ENCODE results near the gene HAUS7. TPM values are rescaled to one million over a fixed set of nuclear protein-coding genes. Genes with fewer than 3 reads are reported as not detected.

HAUS7 gene
- total RNA-seq, 1 experiment from 2014 or later, result 59.9 TPM

- intact Hi-C loops (cut with micrococcal nuclease; ENCODE audit: unreplicated experiment), result no loop called here
- ATAC-seq, result no peak
- Histone ChIP-seq H3K36me3 (ENCODE audit: control insufficient read depth, insufficient read depth, low read length) (no peaks in the 10 kb centered on the region), H3K27ac (ENCODE audit: low read length) (no peak overlapping the region), H3K4me1 (ENCODE audit: control insufficient read depth, insufficient read depth, low read length) (no peaks in the 10 kb centered on the region), H3K4me3 (ENCODE audit: low read depth in 2 of 2, low read length in 2 of 2) (no peak overlapping the region), H3K9me3 (ENCODE audit: control insufficient read depth, insufficient read depth, low read depth, low read length) (no peaks in the 10 kb centered on the region), H3K27me3 (ENCODE audit: control insufficient read depth, insufficient read depth, low read length) (no peaks in the 10 kb centered on the region)
- TF ChIP-seq POLR2AphosphoS5 (IDR thresholded peaks at IDR 0.05; ENCODE audit: low read depth, low read length), result no peak
- no peak for TF ChIP-seq SIN3A (IDR thresholded peaks at IDR 0.05; ENCODE audit: borderline replicate concordance, insufficient read depth, low read depth, low read length)
- no peak for TF ChIP-seq TCF7L2 (IDR thresholded peaks at IDR 0.05; ENCODE audit: low read depth, low read length)
- no peak for TF ChIP-seq REST (IDR thresholded peaks at IDR 0.05; ENCODE audit: insufficient read depth in 1 of 2, low read depth in 2 of 2, low read length in 1 of 2)
- BruUV-seq (replicated peaks), result no TSS peak
- POLR2A ChIA-PET, result no interaction called here
- in situ Hi-C loops (cut with HindIII; ENCODE audit: low pct_unique_long_range_greater_than_20kb, low sequenced_read_pairs), result no loop called here
- CTCF ChIA-PET, result no interaction called here
- no peak for DNase-seq (ENCODE audit: low read depth, low spot score)
Measured at GRCh38 chrX:153441981-153442380, 28.4 kb downstream of the HAUS7 start.

DNA sequence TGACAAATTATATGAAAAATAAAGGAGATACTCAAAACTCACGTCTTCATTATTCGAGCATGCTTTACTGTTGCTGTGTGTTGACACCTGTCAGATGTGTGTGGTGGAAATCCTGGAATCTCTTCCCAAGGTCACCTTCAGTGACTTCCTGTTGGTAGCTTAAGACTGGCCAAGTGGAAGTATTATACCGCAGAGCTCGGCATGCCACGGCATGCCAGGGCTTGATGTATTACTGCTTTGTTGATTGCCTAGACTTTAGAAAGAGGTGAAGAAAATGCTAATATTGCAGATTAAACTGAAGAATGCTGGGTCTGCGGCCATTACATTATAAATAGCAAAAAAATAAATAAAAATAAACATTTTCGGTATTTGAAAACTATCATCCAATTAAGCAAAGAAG, 29.1 kb downstream of the HAUS7 start:
- intact Hi-C loops (cut with micrococcal nuclease; ENCODE audit: unreplicated experiment), result no loop called here
- no peak for ATAC-seq
- ChIA-PET POLR2A (no interaction called here), CTCF (no interaction called here)
- H3K36me3 ChIP-seq (ENCODE audit: control insufficient read depth, insufficient read depth, low read length), result no peaks in the 10 kb centered on the region
- H3K4me3 ChIP-seq (ENCODE audit: low read depth in 2 of 2, low read length in 2 of 2), result no peak overlapping the region
- H3K27me3 ChIP-seq (ENCODE audit: control insufficient read depth, insufficient read depth, low read length), result no peaks in the 10 kb centered on the region
- no peak for TF ChIP-seq POLR2AphosphoS5 (IDR thresholded peaks at IDR 0.05; ENCODE audit: low read depth, low read length)
- BruUV-seq (replicated peaks), result no TSS peak
- in situ Hi-C loops (cut with HindIII; ENCODE audit: low pct_unique_long_range_greater_than_20kb, low sequenced_read_pairs), result no loop called here
- no peak overlapping the region for H3K27ac ChIP-seq (ENCODE audit: low read length)
- no peaks in the 10 kb centered on the region for H3K9me3 ChIP-seq (ENCODE audit: control insufficient read depth, insufficient read depth, low read depth, low read length)
- H3K4me1 ChIP-seq (ENCODE audit: control insufficient read depth, insufficient read depth, low read length), result no peaks in the 10 kb centered on the region
- no peak for DNase-seq (ENCODE audit: low read depth, low spot score)

GRCh38 chrX:153440556-153441135, 29.7 kb downstream of the HAUS7 start:
- DNase-seq (ENCODE audit: low read depth, low spot score), result no peak
- ATAC-seq, result no peak
- CTCF ChIA-PET, result no interaction called here

More at GRCh38 chrX:153440556-153441135, 29.7 kb downstream of the HAUS7 start:
- Histone ChIP-seq H3K9me3 (ENCODE audit: control insufficient read depth, insufficient read depth, low read depth, low read length) (no peaks in the 10 kb centered on the region), H3K4me3 (ENCODE audit: low read depth in 2 of 2, low read length in 2 of 2) (no peak overlapping the region), H3K27me3 (ENCODE audit: control insufficient read depth, insufficient read depth, low read length) (no peaks in the 10 kb centered on the region), H3K36me3 (ENCODE audit: control insufficient read depth, insufficient read depth, low read length) (no peaks in the 10 kb centered on the region), H3K4me1 (ENCODE audit: control insufficient read depth, insufficient read depth, low read length) (no peaks in the 10 kb centered on the region), H3K27ac (ENCODE audit: low read length) (no peak overlapping the region)
- POLR2A ChIA-PET, result no interaction called here
- in situ Hi-C loops (cut with HindIII; ENCODE audit: low pct_unique_long_range_greater_than_20kb, low sequenced_read_pairs), result no loop called here
- TF ChIP-seq CTCF (IDR thresholded peaks at IDR 0.05) (no peak), REST (IDR thresholded peaks at IDR 0.05; ENCODE audit: insufficient read depth in 1 of 2, low read depth in 2 of 2, low read length in 1 of 2) (no peak), SIN3A (IDR thresholded peaks at IDR 0.05; ENCODE audit: borderline replicate concordance, insufficient read depth, low read depth, low read length) (no peak), POLR2AphosphoS5 (IDR thresholded peaks at IDR 0.05; ENCODE audit: low read depth, low read length) (no peak), TCF7L2 (IDR thresholded peaks at IDR 0.05; ENCODE audit: low read depth, low read length) (no peak)
- intact Hi-C loops (cut with micrococcal nuclease; ENCODE audit: unreplicated experiment), result no loop called here
- no TSS peak for BruUV-seq (replicated peaks)
